OCI-LY1 (cell line): ENCODE results near the gene TMEM260.

ENCODE experiments used
- CTCF ChIP-seq: fragments of 200-600 bp; sonication (generic), shearing (Covaris generic); IDR thresholded peaks from 2 replicates; pipeline ENCODE4 v1.5.1; 2017; ENCODE audit warnings: mild to moderate bottlenecking, antibody characterized with exemption, low read length, moderate library complexity, mixed read lengths
- EZH2 ChIP-seq: fragments of 200-600 bp; sonication (generic), shearing (Covaris generic); IDR thresholded peaks from 2 replicates; pipeline ENCODE4 v1.8.0; 2017; ENCODE audit warnings: borderline replicate concordance, mixed run types, mild to moderate bottlenecking, antibody characterized with exemption, low read length, moderate library complexity, mixed read lengths

- no peak for TF ChIP-seq CTCF
- TF ChIP-seq EZH2: no peak
Observed at GRCh38 chr14:56676042-56676441, 96.4 kb downstream of the TMEM260 start.
